WTC11 (cell line): Measurements from ENCODE around the gene KLHL35. TPM values are rescaled to one million over a fixed set of nuclear protein-coding genes. Genes with fewer than 3 reads are reported as not detected.

Experiments used
- ATAC-seq: fragments of 200-7000 bp; cut with Tn5 transposase; 2 replicates; pipeline ENCODE4 v1.10.0; 2021; ENCODE audit warnings: mild to moderate bottlenecking, moderate library complexity
- CTCF ChIA-PET: fragments of 300-600 bp; sonication (Branson Sonifier 250); formaldehyde crosslinking; loops from one replicate; lab custom pipeline; 2021; ENCODE audit warnings: antibody characterized with exemption; lab: Charles Lee
- POLR2A ChIA-PET: fragments of 350-600 bp; sonication (Branson Sonifier 250); formaldehyde crosslinking; loops from one replicate; lab custom pipeline; 2021; ENCODE audit warnings: antibody characterized with exemption; lab: Charles Lee
- DNase-seq: peaks from one replicate; pipeline ENCODE4 v3.0.0; 2021; ENCODE audit warnings: low spot score
- H3K27ac Mint-ChIP-seq: 2 replicates; pipeline ENCODE4 v1.8.0; 2021; ENCODE audit warnings: mixed read lengths
- H3K27me3 Mint-ChIP-seq: 2 replicates; pipeline ENCODE4 v1.8.0; 2021; ENCODE audit warnings: low read depth, mild to moderate bottlenecking, moderate library complexity, mixed read lengths
- H3K36me3 Mint-ChIP-seq: 2 replicates; pipeline ENCODE4 v1.8.0; 2021; ENCODE audit warnings: mixed read lengths
- H3K4me1 Mint-ChIP-seq: 2 replicates; pipeline ENCODE4 v1.8.0; 2022; ENCODE audit warnings: mixed read lengths
- H3K4me3 Mint-ChIP-seq: 2 replicates; pipeline ENCODE4 v1.8.0; 2021; ENCODE audit warnings: mild to moderate bottlenecking, moderate library complexity, mixed read lengths
- H3K9me3 Mint-ChIP-seq: 2 replicates; pipeline ENCODE4 v1.8.0; 2021; ENCODE audit warnings: mixed read lengths
- ATF1 ChIP-seq: sonication (generic); formaldehyde crosslinking; IDR thresholded peaks from 2 replicates; pipeline ENCODE4 v1.8.1; 2023; ENCODE audit warnings: mild to moderate bottlenecking, moderate library complexity, missing genetic modification reagents
- CBFB ChIP-seq: sonication (generic); formaldehyde crosslinking; IDR thresholded peaks from 2 replicates; pipeline ENCODE4 v1.8.1; 2022; ENCODE audit warnings: mild to moderate bottlenecking, low read depth, missing genetic modification reagents
- CREB1 ChIP-seq: sonication (generic); formaldehyde crosslinking; IDR thresholded peaks from 2 replicates; pipeline ENCODE4 v1.8.0; 2023; ENCODE audit warnings: mild to moderate bottlenecking, missing genetic modification reagents
- CREM ChIP-seq: sonication (generic); formaldehyde crosslinking; IDR thresholded peaks from 2 replicates; pipeline ENCODE4 v1.8.1; 2022; ENCODE audit warnings: mild to moderate bottlenecking, missing genetic modification reagents, moderate library complexity
- ELF4 ChIP-seq: sonication (generic); formaldehyde crosslinking; IDR thresholded peaks from 2 replicates; pipeline ENCODE4 v1.8.1; 2022; ENCODE audit warnings: low read depth, mild to moderate bottlenecking, moderate library complexity, missing genetic modification reagents
- HMGA2 ChIP-seq: fragments of 250-450 bp; sonication (Bioruptor Pico); IDR thresholded peaks from 2 replicates; pipeline ENCODE4 v1.4.0; 2021; ENCODE audit warnings: mild to moderate bottlenecking, moderate library complexity
- KAT7 ChIP-seq: sonication (generic); formaldehyde crosslinking; IDR thresholded peaks from 2 replicates; pipeline ENCODE4 v1.8.1; 2023; ENCODE audit warnings: missing genetic modification reagents, mild to moderate bottlenecking, borderline replicate concordance
- MXD4 ChIP-seq: fragments of 250-450 bp; sonication (Bioruptor Pico); IDR thresholded peaks from 2 replicates; pipeline ENCODE4 v1.8.0; 2021; ENCODE audit warnings: mild to moderate bottlenecking, moderate library complexity, borderline replicate concordance
- NFATC4 ChIP-seq: fragments of 250-450 bp; sonication (Bioruptor Pico); IDR thresholded peaks from 2 replicates; pipeline ENCODE4 v1.9.0; 2021; ENCODE audit warnings: mild to moderate bottlenecking
- PRRX2 ChIP-seq: fragments of 250-450 bp; sonication (Bioruptor Pico); IDR thresholded peaks from 2 replicates; pipeline ENCODE4 v1.8.0; 2021; ENCODE audit warnings: mild to moderate bottlenecking
- SOX15 ChIP-seq: fragments of 250-450 bp; sonication (Bioruptor Pico); IDR thresholded peaks from 2 replicates; pipeline ENCODE4 v1.9.0; 2021; ENCODE audit warnings: mild to moderate bottlenecking
- ZNF219 ChIP-seq: sonication (generic); formaldehyde crosslinking; IDR thresholded peaks from 2 replicates; pipeline ENCODE4 v1.8.0; 2023; ENCODE audit warnings: missing genetic modification reagents, mild to moderate bottlenecking, borderline replicate concordance
- ZNF232 ChIP-seq: sonication (generic); formaldehyde crosslinking; IDR thresholded peaks from 2 replicates; pipeline ENCODE4 v1.8.0; 2022; ENCODE audit warnings: mild to moderate bottlenecking, missing genetic modification reagents
- total RNA-seq: library from RNA; stranded (reverse); gene quantifications from 3 replicates; pipeline ENCODE4 v1.2.3, GENCODE V29; 2021
- TF ChIP-seq, protein P1 (sequence below): sonication (generic); formaldehyde crosslinking; IDR thresholded peaks from 2 replicates; pipeline ENCODE4 v1.8.1; 2023; ENCODE audit warnings: mild to moderate bottlenecking, missing genetic modification reagents, borderline replicate concordance
- TF ChIP-seq, protein P2 (sequence below): sonication (generic); formaldehyde crosslinking; IDR thresholded peaks from 2 replicates; pipeline ENCODE4 v1.8.1; 2023; ENCODE audit warnings: mild to moderate bottlenecking, missing genetic modification reagents
- TF ChIP-seq, protein P3 (sequence below): sonication (generic); formaldehyde crosslinking; IDR thresholded peaks from 2 replicates; pipeline ENCODE4 v1.8.0; 2022; ENCODE audit warnings: mild to moderate bottlenecking, missing genetic modification reagents
- TF ChIP-seq, protein P4 (sequence below): sonication (generic); formaldehyde crosslinking; IDR thresholded peaks from 2 replicates; pipeline ENCODE4 v1.8.1; 2022; ENCODE audit warnings: mild to moderate bottlenecking, missing genetic modification reagents, moderate library complexity, borderline replicate concordance
- TF ChIP-seq, protein P5 (sequence below): sonication (generic); formaldehyde crosslinking; IDR thresholded peaks from 2 replicates; pipeline ENCODE4 v1.8.0; 2023; ENCODE audit warnings: mild to moderate bottlenecking, missing genetic modification reagents

Gene KLHL35
- total RNA-seq, 1 experiment from 2014 or later = 0.22 TPM

DNA sequence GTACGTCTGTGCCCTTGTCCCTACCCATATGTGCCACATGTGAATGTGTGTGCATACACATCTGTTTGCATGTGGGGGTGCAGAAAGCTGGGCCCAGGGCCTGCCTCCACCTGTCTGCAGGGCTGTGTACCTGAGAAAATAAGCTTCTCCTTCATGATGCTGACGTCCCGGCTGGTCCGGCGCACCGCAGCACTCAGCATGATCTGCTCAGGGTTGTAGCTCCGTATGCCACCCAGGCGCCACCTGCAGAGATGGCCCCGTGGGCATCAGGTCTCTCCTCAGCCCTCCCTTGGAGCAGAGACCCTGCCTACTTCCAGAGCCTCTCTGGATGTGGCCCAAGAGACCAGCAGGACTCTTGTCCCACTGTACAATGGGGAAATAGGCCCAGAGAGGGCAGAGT is 3.8 kb upstream of the KLHL35 start:
- no peak overlapping the region for H3K27ac Mint-ChIP-seq
- no peak for ATAC-seq
- H3K4me1 Mint-ChIP-seq = peaks cover 30% of the 10 kb centered on the region
- H3K27me3 Mint-ChIP-seq = peaks cover 26% of the 10 kb centered on the region
- no peak overlapping the region for H3K4me3 Mint-ChIP-seq
- POLR2A ChIA-PET = interaction anchor here (0.6 kb wide), 2 partner anchors 17 to 57 kb away, joined by 3 read pairs; no protein-coding TSS in a partner anchor
- CTCF ChIA-PET = interaction anchor here (0.7 to 1.1 kb wide), 3 partner anchors 11 to 83 kb away, joined by 3 to 4 read pairs (median 3); no protein-coding TSS in a partner anchor
- no peak for TF ChIP-seq PRRX2
- TF ChIP-seq, protein P1, sequence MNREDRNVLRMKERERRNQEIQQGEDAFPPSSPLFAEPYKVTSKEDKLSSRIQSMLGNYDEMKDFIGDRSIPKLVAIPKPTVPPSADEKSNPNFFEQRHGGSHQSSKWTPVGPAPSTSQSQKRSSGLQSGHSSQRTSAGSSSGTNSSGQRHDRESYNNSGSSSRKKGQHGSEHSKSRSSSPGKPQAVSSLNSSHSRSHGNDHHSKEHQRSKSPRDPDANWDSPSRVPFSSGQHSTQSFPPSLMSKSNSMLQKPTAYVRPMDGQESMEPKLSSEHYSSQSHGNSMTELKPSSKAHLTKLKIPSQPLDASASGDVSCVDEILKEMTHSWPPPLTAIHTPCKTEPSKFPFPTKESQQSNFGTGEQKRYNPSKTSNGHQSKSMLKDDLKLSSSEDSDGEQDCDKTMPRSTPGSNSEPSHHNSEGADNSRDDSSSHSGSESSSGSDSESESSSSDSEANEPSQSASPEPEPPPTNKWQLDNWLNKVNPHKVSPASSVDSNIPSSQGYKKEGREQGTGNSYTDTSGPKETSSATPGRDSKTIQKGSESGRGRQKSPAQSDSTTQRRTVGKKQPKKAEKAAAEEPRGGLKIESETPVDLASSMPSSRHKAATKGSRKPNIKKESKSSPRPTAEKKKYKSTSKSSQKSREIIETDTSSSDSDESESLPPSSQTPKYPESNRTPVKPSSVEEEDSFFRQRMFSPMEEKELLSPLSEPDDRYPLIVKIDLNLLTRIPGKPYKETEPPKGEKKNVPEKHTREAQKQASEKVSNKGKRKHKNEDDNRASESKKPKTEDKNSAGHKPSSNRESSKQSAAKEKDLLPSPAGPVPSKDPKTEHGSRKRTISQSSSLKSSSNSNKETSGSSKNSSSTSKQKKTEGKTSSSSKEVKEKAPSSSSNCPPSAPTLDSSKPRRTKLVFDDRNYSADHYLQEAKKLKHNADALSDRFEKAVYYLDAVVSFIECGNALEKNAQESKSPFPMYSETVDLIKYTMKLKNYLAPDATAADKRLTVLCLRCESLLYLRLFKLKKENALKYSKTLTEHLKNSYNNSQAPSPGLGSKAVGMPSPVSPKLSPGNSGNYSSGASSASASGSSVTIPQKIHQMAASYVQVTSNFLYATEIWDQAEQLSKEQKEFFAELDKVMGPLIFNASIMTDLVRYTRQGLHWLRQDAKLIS (CRISPR knock-in tag) = no peak
- no peak for TF ChIP-seq CBFB
- TF ChIP-seq, protein P2, sequence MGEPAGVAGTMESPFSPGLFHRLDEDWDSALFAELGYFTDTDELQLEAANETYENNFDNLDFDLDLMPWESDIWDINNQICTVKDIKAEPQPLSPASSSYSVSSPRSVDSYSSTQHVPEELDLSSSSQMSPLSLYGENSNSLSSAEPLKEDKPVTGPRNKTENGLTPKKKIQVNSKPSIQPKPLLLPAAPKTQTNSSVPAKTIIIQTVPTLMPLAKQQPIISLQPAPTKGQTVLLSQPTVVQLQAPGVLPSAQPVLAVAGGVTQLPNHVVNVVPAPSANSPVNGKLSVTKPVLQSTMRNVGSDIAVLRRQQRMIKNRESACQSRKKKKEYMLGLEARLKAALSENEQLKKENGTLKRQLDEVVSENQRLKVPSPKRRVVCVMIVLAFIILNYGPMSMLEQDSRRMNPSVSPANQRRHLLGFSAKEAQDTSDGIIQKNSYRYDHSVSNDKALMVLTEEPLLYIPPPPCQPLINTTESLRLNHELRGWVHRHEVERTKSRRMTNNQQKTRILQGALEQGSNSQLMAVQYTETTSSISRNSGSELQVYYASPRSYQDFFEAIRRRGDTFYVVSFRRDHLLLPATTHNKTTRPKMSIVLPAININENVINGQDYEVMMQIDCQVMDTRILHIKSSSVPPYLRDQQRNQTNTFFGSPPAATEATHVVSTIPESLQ = no peak
- TF ChIP-seq, protein P3, sequence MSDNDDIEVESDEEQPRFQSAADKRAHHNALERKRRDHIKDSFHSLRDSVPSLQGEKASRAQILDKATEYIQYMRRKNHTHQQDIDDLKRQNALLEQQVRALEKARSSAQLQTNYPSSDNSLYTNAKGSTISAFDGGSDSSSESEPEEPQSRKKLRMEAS (CRISPR knock-in tag) = no peak
- TF ChIP-seq, protein P4, sequence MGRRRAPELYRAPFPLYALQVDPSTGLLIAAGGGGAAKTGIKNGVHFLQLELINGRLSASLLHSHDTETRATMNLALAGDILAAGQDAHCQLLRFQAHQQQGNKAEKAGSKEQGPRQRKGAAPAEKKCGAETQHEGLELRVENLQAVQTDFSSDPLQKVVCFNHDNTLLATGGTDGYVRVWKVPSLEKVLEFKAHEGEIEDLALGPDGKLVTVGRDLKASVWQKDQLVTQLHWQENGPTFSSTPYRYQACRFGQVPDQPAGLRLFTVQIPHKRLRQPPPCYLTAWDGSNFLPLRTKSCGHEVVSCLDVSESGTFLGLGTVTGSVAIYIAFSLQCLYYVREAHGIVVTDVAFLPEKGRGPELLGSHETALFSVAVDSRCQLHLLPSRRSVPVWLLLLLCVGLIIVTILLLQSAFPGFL (CRISPR knock-in tag) = no peak
- TF ChIP-seq ATF1 (CRISPR knock-in tag) = no peak
- TF ChIP-seq ZNF232 (CRISPR knock-in tag) = no peak
- TF ChIP-seq KAT7 (CRISPR knock-in tag) = no peak
- H3K9me3 Mint-ChIP-seq = no peaks in the 10 kb centered on the region
- no peak for DNase-seq
- no peaks in the 10 kb centered on the region for H3K36me3 Mint-ChIP-seq

DNA sequence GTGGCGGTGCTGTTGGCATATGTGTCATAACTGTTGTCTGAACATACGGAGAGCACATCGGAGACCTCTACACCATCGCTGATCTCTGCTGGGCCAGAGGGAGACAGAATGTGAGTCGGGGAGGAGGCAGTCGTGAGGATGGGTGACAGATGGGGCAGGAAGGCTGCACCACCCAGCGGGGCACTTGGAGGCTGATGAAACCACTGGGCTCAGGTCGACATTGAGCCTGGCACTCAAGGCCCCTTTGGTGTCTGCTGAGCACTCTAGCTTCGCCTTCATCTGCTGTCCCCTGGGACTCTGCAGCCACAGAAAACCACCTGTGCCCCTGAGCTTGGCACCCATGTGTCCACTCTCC is 2.5 kb upstream of the KLHL35 start:
- no peak overlapping the region for H3K4me3 Mint-ChIP-seq
- no peak for TF ChIP-seq ELF4 (CRISPR knock-in tag)
- TF ChIP-seq, protein P1 (CRISPR knock-in tag) = no peak
- no peak for TF ChIP-seq ZNF219 (CRISPR knock-in tag)
- TF ChIP-seq, protein P5, sequence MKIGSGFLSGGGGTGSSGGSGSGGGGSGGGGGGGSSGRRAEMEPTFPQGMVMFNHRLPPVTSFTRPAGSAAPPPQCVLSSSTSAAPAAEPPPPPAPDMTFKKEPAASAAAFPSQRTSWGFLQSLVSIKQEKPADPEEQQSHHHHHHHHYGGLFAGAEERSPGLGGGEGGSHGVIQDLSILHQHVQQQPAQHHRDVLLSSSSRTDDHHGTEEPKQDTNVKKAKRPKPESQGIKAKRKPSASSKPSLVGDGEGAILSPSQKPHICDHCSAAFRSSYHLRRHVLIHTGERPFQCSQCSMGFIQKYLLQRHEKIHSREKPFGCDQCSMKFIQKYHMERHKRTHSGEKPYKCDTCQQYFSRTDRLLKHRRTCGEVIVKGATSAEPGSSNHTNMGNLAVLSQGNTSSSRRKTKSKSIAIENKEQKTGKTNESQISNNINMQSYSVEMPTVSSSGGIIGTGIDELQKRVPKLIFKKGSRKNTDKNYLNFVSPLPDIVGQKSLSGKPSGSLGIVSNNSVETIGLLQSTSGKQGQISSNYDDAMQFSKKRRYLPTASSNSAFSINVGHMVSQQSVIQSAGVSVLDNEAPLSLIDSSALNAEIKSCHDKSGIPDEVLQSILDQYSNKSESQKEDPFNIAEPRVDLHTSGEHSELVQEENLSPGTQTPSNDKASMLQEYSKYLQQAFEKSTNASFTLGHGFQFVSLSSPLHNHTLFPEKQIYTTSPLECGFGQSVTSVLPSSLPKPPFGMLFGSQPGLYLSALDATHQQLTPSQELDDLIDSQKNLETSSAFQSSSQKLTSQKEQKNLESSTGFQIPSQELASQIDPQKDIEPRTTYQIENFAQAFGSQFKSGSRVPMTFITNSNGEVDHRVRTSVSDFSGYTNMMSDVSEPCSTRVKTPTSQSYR = no peak
- TF ChIP-seq NFATC4 (CRISPR knock-in tag) = no peak
- no peak for TF ChIP-seq CREM (CRISPR knock-in tag)
- TF ChIP-seq SOX15 (CRISPR knock-in tag) = no peak
- TF ChIP-seq HMGA2 = no peak
- TF ChIP-seq, protein P2 = no peak
- TF ChIP-seq MXD4 (CRISPR knock-in tag) = no peak
- TF ChIP-seq CREB1 (CRISPR knock-in tag) = no peak
- ChIA-PET CTCF (interaction anchor here (4.2 to 4.9 kb wide), 2 partner anchors 16 to 96 kb away, joined by 24 to 31 read pairs; no protein-coding TSS in a partner anchor), POLR2A (no interaction called here)
- H3K27ac Mint-ChIP-seq = no peak overlapping the region
- ATAC-seq = no peak
- peaks cover 39% of the 10 kb centered on the region for H3K27me3 Mint-ChIP-seq
- no peaks in the 10 kb centered on the region for H3K9me3 Mint-ChIP-seq
- H3K4me1 Mint-ChIP-seq = peaks cover 37% of the 10 kb centered on the region
- H3K36me3 Mint-ChIP-seq = no peaks in the 10 kb centered on the region
- DNase-seq = no peak
